CD4-positive, alpha-beta T cell (primary cell): ENCODE results near the gene PAX3. TPM values are rescaled to one million over a fixed set of nuclear protein-coding genes. Genes with fewer than 3 reads are reported as not detected.

Source experiments
- ATAC-seq: fragments of 200-7000 bp; cut with Tn5 transposase; one replicate; pipeline ENCODE4 v1.10.0; 2022; ENCODE audit warnings: mild to moderate bottlenecking; ENCODE audit not compliant: poor library complexity
- CTCF ChIA-PET: fragments of 350-600 bp; sonication (Branson Sonifier 250); formaldehyde crosslinking; loops from one replicate; lab custom pipeline; 2021; ENCODE audit warnings: antibody characterized with exemption, inconsistent platforms; lab: Charles Lee
- POLR2A ChIA-PET: fragments of 350-600 bp; sonication (Branson Sonifier 250); formaldehyde crosslinking; loops from one replicate; lab custom pipeline; 2021; ENCODE audit warnings: antibody characterized with exemption, inconsistent platforms; lab: Charles Lee
- DNase-seq, 14 experiments: peaks; one replicate each; pipeline ENCODE4 v3.0.0-alpha.2; 2013 to 2020; ENCODE audit warnings: mixed read lengths in 2 of 14
- H3K27ac ChIP-seq, 2 donors: one replicate each; pipeline versions ENCODE4 v1.5.1 to v1.7.0; 2013; ENCODE audit warnings: low read length in 2 of 2, low read depth in 1 of 2, mild to moderate bottlenecking in 1 of 2
- H3K27me3 ChIP-seq, 2 experiments: 1 replicate in 1 of 2; 2 replicates in 1 of 2; pipeline versions ENCODE4 v1.6.1 to v1.7.0; 2013; ENCODE audit warnings: low read length in 2 of 2, control low read depth in 1 of 2, mild to moderate bottlenecking in 1 of 2, moderate library complexity in 1 of 2; ENCODE audit not compliant: insufficient read depth in 2 of 2, control insufficient read depth in 1 of 2
- H3K36me3 ChIP-seq: one replicate; pipeline ENCODE4 v1.6.1; 2013; ENCODE audit warnings: low read length, control low read depth; ENCODE audit not compliant: insufficient read depth
- H3K4me1 ChIP-seq: one replicate; pipeline ENCODE4 v1.6.1; 2013; ENCODE audit warnings: low read length, control low read depth; ENCODE audit not compliant: insufficient read depth
- H3K4me3 ChIP-seq: one replicate; pipeline ENCODE4 v1.5.1; 2013; ENCODE audit warnings: mild to moderate bottlenecking, low read length, moderate library complexity
- H3K9me3 ChIP-seq, 2 experiments: 1 replicate in 1 of 2; 2 replicates in 1 of 2; pipeline versions ENCODE4 v1.6.1 to v1.7.0; 2013; ENCODE audit warnings: low read length in 2 of 2, mild to moderate bottlenecking in 2 of 2, control low read depth in 1 of 2, moderate library complexity in 1 of 2; ENCODE audit not compliant: control insufficient read depth in 1 of 2, insufficient read depth in 1 of 2
- H3K27ac Mint-ChIP-seq: one replicate; pipeline ENCODE4 v1.8.0; 2020; ENCODE audit warnings: mixed read lengths
- H3K27me3 Mint-ChIP-seq: one replicate; pipeline ENCODE4 v1.8.0; 2021; ENCODE audit warnings: mixed read lengths
- H3K36me3 Mint-ChIP-seq: one replicate; pipeline ENCODE4 v1.8.0; 2021; ENCODE audit warnings: low read depth, mixed read lengths
- H3K4me1 Mint-ChIP-seq: one replicate; pipeline ENCODE4 v1.8.0; 2021; ENCODE audit warnings: low read depth, mixed read lengths
- H3K4me3 Mint-ChIP-seq: one replicate; pipeline ENCODE4 v1.8.0; 2020; ENCODE audit warnings: mild to moderate bottlenecking, mixed read lengths
- H3K9me3 Mint-ChIP-seq: one replicate; pipeline ENCODE4 v1.8.0; 2020; ENCODE audit warnings: mixed read lengths
- CTCF ChIP-seq: fragments of 200-600 bp; IDR thresholded peaks from one replicate; pipeline ENCODE4 v1.8.0; 2022; ENCODE audit warnings: antibody characterized with exemption, mild to moderate bottlenecking
- intact Hi-C, 2 experiments: fragments of 100-400 bp; cut with DNase I in 1 of 2; cut with micrococcal nuclease in 1 of 2; formaldehyde crosslinking; loops; one replicate each; pipeline versions ENCODE4 v1.15.1 to v1.9.0; 2023 to 2025; cut with DNase I, micrococcal nuclease
- total RNA-seq, 174 experiments: library from RNA in 2 of 174; stranded (reverse) in 2 of 174; gene quantifications; one replicate each; pipeline ENCODE4 v1.2.3 and lab custom pipeline; 2021 to 2026

PAX3 gene
- total RNA-seq, 2 experiments from 2014 or later: not detected

GRCh38 chr2:222203041-222203440, 95.8 kb downstream of the PAX3 start:
- Histone ChIP-seq H3K4me1 (no peaks in the 10 kb centered on the region), H3K27me3 (peaks cover 0 to 3% of the 10 kb centered on the region in 2 experiments), H3K4me3 (no peak overlapping the region), H3K27ac (no peak overlapping the region), H3K36me3 (no peaks in the 10 kb centered on the region), H3K9me3 (peaks cover 0 to 4% of the 10 kb centered on the region in 2 experiments)
- intact Hi-C loops: no loop called here
- no peaks in the 10 kb centered on the region for H3K36me3 Mint-ChIP-seq
- no peaks in the 10 kb centered on the region for H3K9me3 Mint-ChIP-seq
- H3K4me1 Mint-ChIP-seq: no peaks in the 10 kb centered on the region
- ChIA-PET CTCF (no interaction called here), POLR2A (no interaction called here)
- no peak for DNase-seq
- no peak overlapping the region for H3K4me3 Mint-ChIP-seq
- ATAC-seq: no peak
- H3K27me3 Mint-ChIP-seq: peaks cover 14% of the 10 kb centered on the region
- H3K27ac Mint-ChIP-seq: no peak overlapping the region
- TF ChIP-seq CTCF: no peak

DNA sequence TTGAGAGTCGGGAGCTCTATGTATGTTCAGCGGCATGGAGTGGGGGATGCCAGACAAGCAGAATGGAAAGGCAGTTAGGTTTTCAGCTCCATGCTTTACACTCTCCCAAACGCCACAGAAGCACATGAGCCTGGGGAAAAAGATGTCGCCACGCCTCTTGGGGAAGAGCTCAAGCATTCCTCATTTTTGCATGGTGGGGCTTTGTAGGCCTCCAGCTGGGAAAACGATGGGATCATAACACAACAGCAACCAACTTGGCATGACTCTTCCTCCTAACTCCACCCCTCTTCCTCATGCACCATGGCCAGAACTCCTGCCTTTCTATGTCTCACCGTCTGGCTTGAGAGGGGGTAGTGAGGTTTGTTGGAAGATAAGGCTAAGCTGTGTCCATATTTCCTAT, 102.6 kb downstream of the PAX3 start:
- ATAC-seq (no peak), DNase-seq (no peak)
- Histone ChIP-seq H3K9me3 (no peaks in the 10 kb centered on the region), H3K27me3 (no peaks in the 10 kb centered on the region), H3K36me3 (no peaks in the 10 kb centered on the region), H3K4me1 (no peaks in the 10 kb centered on the region), H3K4me3 (no peak overlapping the region), H3K27ac (no peak overlapping the region)
- intact Hi-C loops: no loop called here
- TF ChIP-seq CTCF: no peak
- Mint-ChIP-seq H3K9me3 (no peaks in the 10 kb centered on the region), H3K27ac (no peak overlapping the region), H3K4me1 (no peaks in the 10 kb centered on the region), H3K36me3 (no peaks in the 10 kb centered on the region), H3K4me3 (no peak overlapping the region), H3K27me3 (peaks cover 5% of the 10 kb centered on the region)
- ChIA-PET CTCF (no interaction called here), POLR2A (no interaction called here)

DNA sequence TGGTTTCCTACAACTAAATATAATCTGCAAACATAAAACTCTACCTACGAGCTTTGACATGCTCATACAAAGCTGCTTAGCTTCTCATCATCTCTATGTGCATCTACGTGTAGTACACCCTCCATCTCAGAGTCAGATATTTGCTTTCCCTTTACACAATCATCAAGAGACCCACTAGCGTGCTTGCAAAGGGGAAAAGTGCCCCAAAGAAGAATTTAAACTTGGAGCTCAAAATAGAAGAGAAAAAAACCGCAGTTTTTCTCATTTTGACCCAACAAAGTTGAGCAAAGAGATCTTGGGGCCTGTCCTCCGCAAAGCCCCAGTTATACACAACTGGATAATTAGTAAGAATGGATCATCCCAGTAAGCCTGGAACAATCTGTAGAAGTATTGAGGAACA, 104.1 kb downstream of the PAX3 start:
- POLR2A ChIA-PET: no interaction called here
- ATAC-seq: no peak

More for the DNA sequence above, 104.1 kb downstream of the PAX3 start:
- Mint-ChIP-seq H3K4me1 (no peaks in the 10 kb centered on the region), H3K36me3 (no peaks in the 10 kb centered on the region), H3K9me3 (peaks cover under 1% of the 10 kb centered on the region), H3K4me3 (no peak overlapping the region), H3K27me3 (peaks cover 5% of the 10 kb centered on the region), H3K27ac (no peak overlapping the region)
- H3K36me3 ChIP-seq: no peaks in the 10 kb centered on the region
- no peaks in the 10 kb centered on the region for H3K27me3 ChIP-seq
- TF ChIP-seq CTCF: no peak
- H3K4me3 ChIP-seq: no peak overlapping the region
- DNase-seq: no peak
- intact Hi-C loops: no loop called here
- H3K27ac ChIP-seq: no peak overlapping the region
- H3K9me3 ChIP-seq: no peaks in the 10 kb centered on the region
- CTCF ChIA-PET: no interaction called here
- no peaks in the 10 kb centered on the region for H3K4me1 ChIP-seq
